RWPE2 (cell line): Measurements from ENCODE around the gene BARHL2.

Experiments
- ATAC-seq: fragments of 200-7000 bp; cut with Tn5 transposase; 3 replicates; pipeline ENCODE4 v1.9.1; 2021; ENCODE audit warnings: low read depth
- DNase-seq: peaks from one replicate; pipeline ENCODE4 v3.0.0-alpha.2; 2020; ENCODE audit warnings: low spot score
- H3K27ac ChIP-seq: fragments of 450-650 bp; 2 replicates; pipeline ENCODE4 v1.5.1; 2017; ENCODE audit warnings: mild to moderate bottlenecking; ENCODE audit not compliant: poor library complexity, severe bottlenecking
- H3K27me3 ChIP-seq: fragments of 250-450 bp; sonication (Bioruptor Pico); 2 replicates; pipeline ENCODE4 v1.5.1; 2021; ENCODE audit warnings: mild to moderate bottlenecking, moderate library complexity; ENCODE audit not compliant: insufficient read depth, poor library complexity, severe bottlenecking
- H3K36me3 ChIP-seq: fragments of 250-450 bp; sonication (Bioruptor Pico); 2 replicates; pipeline ENCODE4 v1.5.1; 2020; ENCODE audit warnings: low read depth, mild to moderate bottlenecking, moderate library complexity
- H3K4me1 ChIP-seq: fragments of 250-450 bp; sonication (Bioruptor Pico); 2 replicates; pipeline ENCODE4 v1.5.1; 2021; ENCODE audit warnings: mild to moderate bottlenecking, moderate library complexity; ENCODE audit not compliant: insufficient read depth, poor library complexity, severe bottlenecking
- H3K4me3 ChIP-seq: fragments of 250-450 bp; sonication (Bioruptor Pico); 2 replicates; pipeline ENCODE4 v1.5.1; 2021; ENCODE audit warnings: mild to moderate bottlenecking, moderate library complexity; ENCODE audit not compliant: severe bottlenecking
- H3K9me3 ChIP-seq: fragments of 250-450 bp; sonication (Bioruptor Pico); 2 replicates; pipeline ENCODE4 v1.5.1; 2021; ENCODE audit warnings: mild to moderate bottlenecking, moderate library complexity; ENCODE audit not compliant: severe bottlenecking
- CTCF ChIP-seq: fragments of 450-650 bp; IDR thresholded peaks from one replicate; pipeline ENCODE4 v1.5.1; 2017; ENCODE audit warnings: mild to moderate bottlenecking, moderate library complexity; ENCODE audit not compliant: poor library complexity, severe bottlenecking

Gene BARHL2

GRCh38 chr1:90671251-90671650, 45.9 kb downstream of the BARHL2 start:
- Histone ChIP-seq H3K27ac (no peak overlapping the region), H3K27me3 (no peaks in the 10 kb centered on the region), H3K9me3 (no peaks in the 10 kb centered on the region), H3K36me3 (no peaks in the 10 kb centered on the region), H3K4me3 (no peak overlapping the region), H3K4me1 (no peaks in the 10 kb centered on the region)
- DNase-seq (no peak), ATAC-seq (no peak)
- TF ChIP-seq CTCF = no peak
